ENCODE results near the gene DSCAM. TPM values are rescaled to one million over a fixed set of nuclear protein-coding genes. Genes with fewer than 3 reads are reported as not detected.

Gene DSCAM
- total and polyA plus RNA-seq, 2 donors (not counting 1 experiment from before 2014, with no cell fraction given) = not detected

DNA sequence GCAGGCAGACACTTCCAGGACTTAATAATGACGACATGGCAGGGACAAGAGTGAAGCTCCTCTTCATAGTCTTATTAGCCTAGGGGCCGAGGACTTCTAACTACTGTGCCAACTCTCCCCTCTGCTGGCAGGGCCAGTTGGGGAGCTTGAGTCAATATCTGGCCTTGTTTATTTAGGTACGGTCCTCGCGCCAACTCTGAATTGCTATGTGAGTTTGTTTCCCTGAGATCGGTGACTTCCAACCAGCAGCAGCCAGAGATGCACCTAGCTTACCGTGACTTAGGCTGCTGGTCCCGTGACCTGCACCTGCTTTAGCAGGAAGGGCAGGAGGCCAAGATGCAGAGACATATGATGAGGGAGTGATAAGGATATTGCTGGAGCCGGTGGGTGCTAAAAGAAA lies 528.6 kb downstream of the DSCAM start:
- Mint-ChIP-seq H3K27ac (no peak overlapping the region), H3K27me3 (no peaks in the 10 kb centered on the region), H3K4me1 (no peaks in the 10 kb centered on the region), H3K4me3 (no peak overlapping the region), H3K9me3 (ENCODE audit: insufficient read depth) (no peaks in the 10 kb centered on the region)
- CTCF ChIA-PET = no interaction called here
- H3K4me3 ChIP-seq (ENCODE audit: control extremely low read depth in 1 of 5, extremely low read depth in 1 of 5, insufficient read depth in 1 of 5, low read depth in 2 of 5, low read length in 4 of 5) = no peak overlapping the region
- H3K4me2 ChIP-seq (replicated peaks; ENCODE audit: low read depth, low read length, poor library complexity, severe bottlenecking) = no peak overlapping the region
- no peak for ATAC-seq (ENCODE audit: low read depth)
- H2AFZ ChIP-seq (ENCODE audit: insufficient read depth, low read depth, low read length, poor library complexity, severe bottlenecking) = no peak overlapping the region
- POLR2A ChIA-PET = no interaction called here
- H3K9me3 ChIP-seq (ENCODE audit: control extremely low read depth in 1 of 3, control insufficient read depth in 2 of 3, insufficient read depth in 1 of 3, low read length in 2 of 3) = peaks cover 0 to 11% (median 0%) of the 10 kb centered on the region in 3 donors
- no peaks in the 10 kb centered on the region for H4K20me1 ChIP-seq (ENCODE audit: control insufficient read depth, insufficient read depth, low read length, poor library complexity, severe bottlenecking)
- H3K27me3 ChIP-seq (replicated peaks in 1 of 4; ENCODE audit: control extremely low read depth in 1 of 4, control insufficient read depth in 3 of 4, insufficient read depth in 4 of 4, low read length in 3 of 4) = no peaks in the 10 kb centered on the region
- no peak overlapping the region for H3K9ac ChIP-seq (ENCODE audit: low read length)
- H3K79me2 ChIP-seq (ENCODE audit: control insufficient read depth, insufficient read depth, low read length) = no peaks in the 10 kb centered on the region
- no peak overlapping the region for H3K27ac ChIP-seq (ENCODE audit: low read length in 2 of 2)
- intact Hi-C loops (cut with micrococcal nuclease) = no loop called here
- TF ChIP-seq, protein P1, sequence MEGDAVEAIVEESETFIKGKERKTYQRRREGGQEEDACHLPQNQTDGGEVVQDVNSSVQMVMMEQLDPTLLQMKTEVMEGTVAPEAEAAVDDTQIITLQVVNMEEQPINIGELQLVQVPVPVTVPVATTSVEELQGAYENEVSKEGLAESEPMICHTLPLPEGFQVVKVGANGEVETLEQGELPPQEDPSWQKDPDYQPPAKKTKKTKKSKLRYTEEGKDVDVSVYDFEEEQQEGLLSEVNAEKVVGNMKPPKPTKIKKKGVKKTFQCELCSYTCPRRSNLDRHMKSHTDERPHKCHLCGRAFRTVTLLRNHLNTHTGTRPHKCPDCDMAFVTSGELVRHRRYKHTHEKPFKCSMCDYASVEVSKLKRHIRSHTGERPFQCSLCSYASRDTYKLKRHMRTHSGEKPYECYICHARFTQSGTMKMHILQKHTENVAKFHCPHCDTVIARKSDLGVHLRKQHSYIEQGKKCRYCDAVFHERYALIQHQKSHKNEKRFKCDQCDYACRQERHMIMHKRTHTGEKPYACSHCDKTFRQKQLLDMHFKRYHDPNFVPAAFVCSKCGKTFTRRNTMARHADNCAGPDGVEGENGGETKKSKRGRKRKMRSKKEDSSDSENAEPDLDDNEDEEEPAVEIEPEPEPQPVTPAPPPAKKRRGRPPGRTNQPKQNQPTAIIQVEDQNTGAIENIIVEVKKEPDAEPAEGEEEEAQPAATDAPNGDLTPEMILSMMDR (IDR thresholded peaks at IDR 0.05) = no peak
- no peak for TF ChIP-seq EZH2 (IDR thresholded peaks at IDR 0.05; ENCODE audit: borderline replicate concordance, insufficient read depth, low read depth, low read length, poor library complexity, severe bottlenecking)
- DNase-seq = no peak
- no peaks in the 10 kb centered on the region for H3K4me1 ChIP-seq (ENCODE audit: control insufficient read depth in 2 of 2, insufficient read depth in 2 of 2, low read length in 2 of 2)
- 91% methylated on average over 7 of the region's 9 CpGs for WGBS (ENCODE audit: insufficient coverage)
- no peaks in the 10 kb centered on the region for H3K36me3 ChIP-seq (replicated peaks in 1 of 2; ENCODE audit: control extremely low read depth in 1 of 2, control insufficient read depth in 1 of 2, extremely low read depth in 1 of 2, insufficient read depth in 2 of 2, low read length in 1 of 2)

DNA sequence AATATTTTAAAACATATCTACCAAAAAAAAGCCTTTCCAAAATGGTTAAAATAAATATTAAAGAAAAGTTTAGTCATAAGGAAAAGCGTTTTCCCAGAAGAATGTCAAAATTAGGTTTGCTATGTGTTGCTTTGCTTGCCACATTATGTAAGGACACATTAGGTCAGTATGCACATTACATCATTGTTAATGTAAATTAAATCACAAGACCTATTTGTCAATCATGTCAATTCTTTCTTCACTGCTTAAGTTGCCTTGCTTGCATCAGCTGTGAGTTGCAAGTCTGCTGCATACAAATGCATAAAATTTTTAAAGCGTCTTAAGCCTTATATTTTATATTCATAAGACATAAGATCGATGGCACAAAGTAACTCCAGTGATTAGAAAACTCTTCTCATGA lies 530.9 kb downstream of the DSCAM start:
- Mint-ChIP-seq H3K27me3 (no peaks in the 10 kb centered on the region), H3K4me1 (no peaks in the 10 kb centered on the region), H3K4me3 (no peak overlapping the region), H3K9me3 (ENCODE audit: insufficient read depth) (no peaks in the 10 kb centered on the region), H3K27ac (no peak overlapping the region)
- Histone ChIP-seq H2AFZ (ENCODE audit: insufficient read depth, low read depth, low read length, poor library complexity, severe bottlenecking) (no peak overlapping the region), H3K4me1 (ENCODE audit: control insufficient read depth in 2 of 2, insufficient read depth in 2 of 2, low read length in 2 of 2) (no peaks in the 10 kb centered on the region), H3K79me2 (ENCODE audit: control insufficient read depth, insufficient read depth, low read length) (no peaks in the 10 kb centered on the region), H3K9ac (ENCODE audit: low read length) (no peak overlapping the region), H3K27me3 (replicated peaks in 1 of 4; ENCODE audit: control extremely low read depth in 1 of 4, control insufficient read depth in 3 of 4, insufficient read depth in 4 of 4, low read length in 3 of 4) (no peaks in the 10 kb centered on the region), H3K36me3 (replicated peaks in 1 of 2; ENCODE audit: control extremely low read depth in 1 of 2, control insufficient read depth in 1 of 2, extremely low read depth in 1 of 2, insufficient read depth in 2 of 2, low read length in 1 of 2) (no peaks in the 10 kb centered on the region), H4K20me1 (ENCODE audit: control insufficient read depth, insufficient read depth, low read length, poor library complexity, severe bottlenecking) (no peaks in the 10 kb centered on the region), H3K9me3 (ENCODE audit: control extremely low read depth in 1 of 3, control insufficient read depth in 2 of 3, insufficient read depth in 1 of 3, low read length in 2 of 3) (peaks cover 0 to 12% (median 0%) of the 10 kb centered on the region in 3 donors), H3K4me3 (ENCODE audit: control extremely low read depth in 1 of 5, extremely low read depth in 1 of 5, insufficient read depth in 1 of 5, low read depth in 2 of 5, low read length in 4 of 5) (no peak overlapping the region), H3K4me2 (replicated peaks; ENCODE audit: low read depth, low read length, poor library complexity, severe bottlenecking) (no peak overlapping the region), H3K27ac (ENCODE audit: low read length in 2 of 2) (no peak overlapping the region)
- no CpG with 5 or more reads among the region's 3 CpGs for WGBS (ENCODE audit: insufficient coverage)
- TF ChIP-seq, protein P1 (IDR thresholded peaks at IDR 0.05) = no peak
- TF ChIP-seq EZH2 (IDR thresholded peaks at IDR 0.05; ENCODE audit: borderline replicate concordance, insufficient read depth, low read depth, low read length, poor library complexity, severe bottlenecking) = no peak
- intact Hi-C loops (cut with micrococcal nuclease) = no loop called here
- CTCF ChIA-PET = no interaction called here
- POLR2A ChIA-PET = no interaction called here
- ATAC-seq (ENCODE audit: low read depth) (no peak), DNase-seq (no peak)
